ENCODE data around the gene CES3.

GRCh38 chr16:66931665-66932064, 29.4 kb upstream of the CES3 start:
- TF ChIP-seq, protein P1, sequence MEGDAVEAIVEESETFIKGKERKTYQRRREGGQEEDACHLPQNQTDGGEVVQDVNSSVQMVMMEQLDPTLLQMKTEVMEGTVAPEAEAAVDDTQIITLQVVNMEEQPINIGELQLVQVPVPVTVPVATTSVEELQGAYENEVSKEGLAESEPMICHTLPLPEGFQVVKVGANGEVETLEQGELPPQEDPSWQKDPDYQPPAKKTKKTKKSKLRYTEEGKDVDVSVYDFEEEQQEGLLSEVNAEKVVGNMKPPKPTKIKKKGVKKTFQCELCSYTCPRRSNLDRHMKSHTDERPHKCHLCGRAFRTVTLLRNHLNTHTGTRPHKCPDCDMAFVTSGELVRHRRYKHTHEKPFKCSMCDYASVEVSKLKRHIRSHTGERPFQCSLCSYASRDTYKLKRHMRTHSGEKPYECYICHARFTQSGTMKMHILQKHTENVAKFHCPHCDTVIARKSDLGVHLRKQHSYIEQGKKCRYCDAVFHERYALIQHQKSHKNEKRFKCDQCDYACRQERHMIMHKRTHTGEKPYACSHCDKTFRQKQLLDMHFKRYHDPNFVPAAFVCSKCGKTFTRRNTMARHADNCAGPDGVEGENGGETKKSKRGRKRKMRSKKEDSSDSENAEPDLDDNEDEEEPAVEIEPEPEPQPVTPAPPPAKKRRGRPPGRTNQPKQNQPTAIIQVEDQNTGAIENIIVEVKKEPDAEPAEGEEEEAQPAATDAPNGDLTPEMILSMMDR (IDR thresholded peaks at IDR 0.05; ENCODE audit: insufficient read depth, low read depth, low read length) = no peak
- TF ChIP-seq EZH2 (IDR thresholded peaks at IDR 0.05; ENCODE audit: insufficient read depth, low read length) = no peak
